SU-DHL-6 (cell line): ENCODE data around the gene GNL2.
"Not testable (repeated sequence)": the region's sequence is repeated elsewhere in the genome, so short reads cannot be mapped to it uniquely, and the experiment has no call there.

Experiments used
- H2AFZ ChIP-seq: fragments of 200-600 bp; sonication (generic); 2 replicates; pipeline ENCODE4 v1.6.1; 2014; ENCODE audit warnings: low read depth, mild to moderate bottlenecking, moderate library complexity, mixed read lengths, antibody characterized with exemption, low read length; ENCODE audit not compliant: severe bottlenecking
- H3F3A ChIP-seq: fragments of 200-600 bp; shearing (Covaris generic); 2 replicates; pipeline ENCODE4 v1.6.0; 2016; ENCODE audit warnings: antibody characterized with exemption, mild to moderate bottlenecking; ENCODE audit not compliant: insufficient read depth
- H3K27ac ChIP-seq: fragments of 200-600 bp; sonication (generic); 2 replicates; pipeline ENCODE4 v1.5.1; 2016; ENCODE audit warnings: low read depth, mild to moderate bottlenecking, low read length, moderate library complexity, mixed read lengths
- H3K27me3 ChIP-seq: fragments of 200-600 bp; sonication (generic), shearing (Covaris generic); 2 replicates; pipeline ENCODE4 v1.6.0; 2014; ENCODE audit warnings: mild to moderate bottlenecking, low read length
- H3K36me3 ChIP-seq: fragments of 200-600 bp; sonication (generic); 2 replicates; pipeline ENCODE4 v1.6.1; 2014; ENCODE audit warnings: mild to moderate bottlenecking, low read length, mixed read lengths
- H3K4me2 ChIP-seq: fragments of 300-600, 200-600 bp; shearing (Covaris generic), sonication (generic); 2 replicates; pipeline ENCODE4 v1.6.0; 2014; ENCODE audit warnings: low read length, low read depth, mild to moderate bottlenecking; ENCODE audit not compliant: poor library complexity, severe bottlenecking
- H3K4me3 ChIP-seq: fragments of 200-600 bp; sonication (generic); 2 replicates; pipeline ENCODE4 v1.5.1; 2014; ENCODE audit warnings: antibody characterized with exemption, low read length, mild to moderate bottlenecking, mixed read lengths; ENCODE audit not compliant: insufficient read depth, poor library complexity, severe bottlenecking
- H3K79me2 ChIP-seq: fragments of 200-600 bp; sonication (generic); 2 replicates; pipeline ENCODE4 v1.6.1; 2014; ENCODE audit warnings: mild to moderate bottlenecking, low read length, moderate library complexity; ENCODE audit not compliant: insufficient read depth
- H3K9ac ChIP-seq: fragments of 200-600 bp; sonication (generic); 2 replicates; pipeline ENCODE4 v1.7.0; 2014; ENCODE audit warnings: mild to moderate bottlenecking, low read length
- H3K9me2 ChIP-seq: fragments of 200-600 bp; sonication (generic); replicated peaks from 2 replicates; pipeline ENCODE4 v1.6.1; 2014; ENCODE audit warnings: low read length; ENCODE audit not compliant: insufficient read depth
- H3K9me3 ChIP-seq: fragments of 200-600 bp; sonication (generic); 2 replicates; pipeline ENCODE4 v1.6.1; 2014; ENCODE audit warnings: low read length, mixed read lengths; ENCODE audit not compliant: insufficient read depth
- H4K20me1 ChIP-seq: fragments of 200-600 bp; sonication (generic); 2 replicates; pipeline ENCODE4 v1.6.1; 2014; ENCODE audit warnings: low read depth, mild to moderate bottlenecking, antibody characterized with exemption, low read length, moderate library complexity, mixed read lengths
- EZH2phosphoT487 ChIP-seq: fragments of 200-600 bp; sonication (generic), shearing (Covaris generic); conservative IDR thresholded peaks from 2 replicates; pipeline ENCODE4 v1.6.1; 2018; ENCODE audit warnings: mild to moderate bottlenecking, antibody characterized with exemption, low read length, moderate library complexity, mixed read lengths
- TF ChIP-seq, protein P1 (sequence below): fragments of 200-600 bp; sonication (generic); IDR thresholded peaks from one replicate; pipeline ENCODE4 v1.5.1; 2017; ENCODE audit warnings: antibody characterized with exemption, mild to moderate bottlenecking, low read length, moderate library complexity; ENCODE audit not compliant: insufficient read depth, poor library complexity, severe bottlenecking

The GNL2 gene

DNA sequence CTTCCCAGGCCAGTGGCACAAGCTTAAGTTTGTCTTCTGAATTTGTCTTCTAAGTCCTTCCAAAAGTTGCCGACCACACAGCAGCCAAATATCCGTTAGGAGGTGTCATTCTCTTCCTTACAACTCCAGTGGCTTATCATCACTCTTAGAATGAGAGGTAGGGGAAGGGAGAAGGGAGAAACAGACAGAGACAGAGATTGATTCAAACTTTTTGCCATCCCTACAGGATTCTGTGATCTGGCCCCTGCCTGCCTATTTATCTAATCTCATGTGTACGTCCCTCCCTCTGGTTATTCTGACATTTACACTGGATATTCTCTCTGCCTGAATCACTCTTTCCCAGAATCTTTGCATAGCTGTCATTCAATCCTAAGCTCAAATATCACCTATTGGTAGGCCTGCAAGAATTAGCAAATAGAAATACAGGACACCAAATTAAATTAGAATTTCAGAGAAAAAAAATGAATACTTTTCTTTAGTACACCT is 488 bp upstream of the GNL2 start:
- peak overlapping the region; percentile 97 for H3K4me3 ChIP-seq
- H3K36me3 ChIP-seq = peaks cover 14% of the 10 kb centered on the region; the same call in 1 of the 2 replicates
- H3K4me2 ChIP-seq = peak overlapping the region; percentile 82
- no peaks in the 10 kb centered on the region for H3F3A ChIP-seq
- no peaks in the 10 kb centered on the region for H3K9me2 ChIP-seq
- no peaks in the 10 kb centered on the region for H3K27me3 ChIP-seq
- no peak for TF ChIP-seq EZH2phosphoT487
- TF ChIP-seq, protein P1, sequence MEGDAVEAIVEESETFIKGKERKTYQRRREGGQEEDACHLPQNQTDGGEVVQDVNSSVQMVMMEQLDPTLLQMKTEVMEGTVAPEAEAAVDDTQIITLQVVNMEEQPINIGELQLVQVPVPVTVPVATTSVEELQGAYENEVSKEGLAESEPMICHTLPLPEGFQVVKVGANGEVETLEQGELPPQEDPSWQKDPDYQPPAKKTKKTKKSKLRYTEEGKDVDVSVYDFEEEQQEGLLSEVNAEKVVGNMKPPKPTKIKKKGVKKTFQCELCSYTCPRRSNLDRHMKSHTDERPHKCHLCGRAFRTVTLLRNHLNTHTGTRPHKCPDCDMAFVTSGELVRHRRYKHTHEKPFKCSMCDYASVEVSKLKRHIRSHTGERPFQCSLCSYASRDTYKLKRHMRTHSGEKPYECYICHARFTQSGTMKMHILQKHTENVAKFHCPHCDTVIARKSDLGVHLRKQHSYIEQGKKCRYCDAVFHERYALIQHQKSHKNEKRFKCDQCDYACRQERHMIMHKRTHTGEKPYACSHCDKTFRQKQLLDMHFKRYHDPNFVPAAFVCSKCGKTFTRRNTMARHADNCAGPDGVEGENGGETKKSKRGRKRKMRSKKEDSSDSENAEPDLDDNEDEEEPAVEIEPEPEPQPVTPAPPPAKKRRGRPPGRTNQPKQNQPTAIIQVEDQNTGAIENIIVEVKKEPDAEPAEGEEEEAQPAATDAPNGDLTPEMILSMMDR = no peak
- H2AFZ ChIP-seq = peak overlapping the region; percentile 88
- H3K9me3 ChIP-seq = no peaks in the 10 kb centered on the region
- peaks cover 6% of the 10 kb centered on the region; the same call in 1 of the 2 replicates for H4K20me1 ChIP-seq
- H3K27ac ChIP-seq = no peak overlapping the region
- H3K79me2 ChIP-seq = peaks cover 36% of the 10 kb centered on the region
- H3K9ac ChIP-seq = peak overlapping the region; percentile 84

DNA sequence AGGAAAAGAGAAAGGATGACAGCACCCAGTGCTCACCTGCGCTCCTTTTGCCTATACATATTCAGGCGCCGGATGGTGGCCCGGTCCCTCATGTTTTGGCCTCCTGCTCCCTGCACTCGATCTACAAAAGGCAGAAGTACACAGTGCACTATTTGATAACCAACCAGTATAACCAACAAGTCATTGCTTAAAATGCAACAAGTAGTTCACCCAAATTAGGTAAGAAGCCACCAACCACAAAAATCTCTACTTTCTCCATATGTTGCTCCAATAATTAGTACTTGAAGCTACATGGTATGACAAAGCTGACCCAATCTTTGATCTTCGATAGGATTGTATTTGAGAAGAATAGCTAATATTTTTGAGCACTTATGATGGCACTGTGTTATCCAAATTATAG is 2.0 kb downstream of the GNL2 start:
- peak overlapping the region; percentile 82 for H3K4me2 ChIP-seq
- H3F3A ChIP-seq = no peaks in the 10 kb centered on the region
- H3K79me2 ChIP-seq = peaks cover 41% of the 10 kb centered on the region
- peaks cover 26% of the 10 kb centered on the region; the same call in 1 of the 2 replicates for H3K36me3 ChIP-seq
- no peak overlapping the region for H3K4me3 ChIP-seq
- H3K9me2 ChIP-seq = no peaks in the 10 kb centered on the region
- H3K27ac ChIP-seq = no peak overlapping the region
- no peak overlapping the region for H2AFZ ChIP-seq
- peaks cover 6% of the 10 kb centered on the region; the same call in 1 of the 2 replicates for H4K20me1 ChIP-seq
- H3K9me3 ChIP-seq = no peaks in the 10 kb centered on the region
- H3K27me3 ChIP-seq = no peaks in the 10 kb centered on the region
- no peak overlapping the region for H3K9ac ChIP-seq
- TF ChIP-seq, protein P1 = no peak
- no peak for TF ChIP-seq EZH2phosphoT487

DNA sequence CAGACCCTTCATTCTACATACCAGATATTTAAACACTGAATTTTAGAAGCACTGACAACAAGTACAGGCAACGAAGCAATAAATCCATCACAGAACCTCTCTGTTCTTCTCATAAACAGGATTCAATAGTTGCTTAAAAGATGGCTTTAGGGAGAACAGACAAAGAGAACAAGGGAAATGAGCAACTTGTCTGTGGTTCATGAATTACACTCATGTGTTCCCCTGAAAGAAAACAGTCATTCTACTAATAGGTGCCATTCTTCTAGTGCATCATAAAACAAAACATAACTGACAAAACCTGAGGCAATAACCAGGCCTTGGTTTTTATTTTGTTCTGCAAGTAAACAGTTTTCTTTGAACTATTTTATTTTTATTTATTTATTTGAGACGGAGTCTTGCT is 6.8 kb downstream of the GNL2 start:
- Histone ChIP-seq H3K79me2 (peaks cover 24% of the 10 kb centered on the region), H2AFZ (no peak overlapping the region), H3K9me3 (no peaks in the 10 kb centered on the region), H3K9ac (no peak overlapping the region), H3F3A (no peaks in the 10 kb centered on the region), H3K9me2 (no peaks in the 10 kb centered on the region), H3K27ac (no peak overlapping the region), H3K4me2 (no peak overlapping the region), H3K36me3 (peaks cover 52% of the 10 kb centered on the region; the same call in 1 of the 2 replicates), H3K27me3 (no peaks in the 10 kb centered on the region), H3K4me3 (no peak overlapping the region), H4K20me1 (peaks cover 3% of the 10 kb centered on the region; the same call in 1 of the 2 replicates)
- TF ChIP-seq EZH2phosphoT487 = no peak
- TF ChIP-seq, protein P1 = no peak

DNA sequence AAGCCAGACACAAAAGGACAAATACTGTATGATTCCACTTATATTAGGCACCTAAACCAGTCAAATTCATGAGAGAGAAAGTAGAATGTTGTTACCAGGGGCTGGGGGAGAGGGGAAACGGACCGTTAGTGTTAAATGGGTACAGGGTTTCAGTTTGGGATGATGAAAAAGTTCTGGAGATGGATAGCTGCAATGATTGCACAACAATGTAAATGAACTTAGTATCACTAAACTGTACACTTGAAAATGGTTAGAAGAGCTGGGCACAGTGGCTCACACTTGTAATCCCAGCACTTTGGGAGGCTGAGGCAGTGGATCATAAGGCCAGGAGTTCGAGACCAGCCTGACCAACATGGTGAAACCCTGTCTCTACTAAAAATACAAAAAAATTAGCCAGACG is 11.2 kb downstream of the GNL2 start:
- not testable (repeated sequence) for H3K27ac ChIP-seq, H2AFZ ChIP-seq, H3F3A ChIP-seq, H3K4me2 ChIP-seq, H3K9me2 ChIP-seq, H3K4me3 ChIP-seq, H3K9me3 ChIP-seq, H3K9ac ChIP-seq, H3K27me3 ChIP-seq, H3K79me2 ChIP-seq, H4K20me1 ChIP-seq
- peaks cover 51% of the 10 kb centered on the region for H3K36me3 ChIP-seq
